Right atrium auricular region (tissue), 2 donors: ENCODE results near the gene LYPLAL1. TPM values are rescaled to one million over a fixed set of nuclear protein-coding genes. Genes with fewer than 3 reads are reported as not detected.

ENCODE experiments used
- DNase-seq: peaks from one replicate; pipeline ENCODE4 v3.0.0-alpha.2; 2019; ENCODE audit warnings: low spot score
- H3K27ac ChIP-seq, 2 donors: fragments of 200-600 bp; sonication (generic); 1 replicate in 1 of 2; 2 replicates in 1 of 2; pipeline ENCODE4 v1.5.1; 2016 to 2019
- H3K27me3 ChIP-seq, 2 donors: fragments of 200-600 bp; sonication (generic); one replicate each; pipeline versions ENCODE4 v1.5.1 to v1.6.0; 2017 to 2019
- H3K36me3 ChIP-seq: fragments of 200-600 bp; sonication (generic); one replicate; pipeline ENCODE4 v1.5.1; 2016
- H3K4me1 ChIP-seq, 2 donors: fragments of 200-600 bp; sonication (generic); one replicate each; pipeline versions ENCODE4 v1.5.1 to v1.6.0; 2017 to 2019
- H3K4me3 ChIP-seq, 2 donors: fragments of 200-600 bp; sonication (generic); 1 replicate in 1 of 2; 2 replicates in 1 of 2; pipeline ENCODE4 v1.5.1; 2017 to 2019; ENCODE audit warnings: mild to moderate bottlenecking in 1 of 2, moderate library complexity in 1 of 2
- H3K9me3 ChIP-seq, 2 donors: fragments of 200-600 bp; sonication (generic); one replicate each; pipeline ENCODE4 v1.5.1; 2019
- total RNA-seq, 2 donors: library from RNA; depleted of rRNA; stranded (reverse); fragments of >200 nt; gene quantifications; one replicate each; pipeline ENCODE4 v1.1.0, GENCODE V29; 2016
- TF ChIP-seq, protein P1 (sequence below), 2 donors: fragments of 200-600 bp; sonication (generic); IDR thresholded peaks; one replicate each; pipeline ENCODE4 v1.5.1; 2019; ENCODE audit warnings: antibody characterized with exemption in 2 of 2

The LYPLAL1 gene
- total RNA-seq, 2 donors from 2014 or later = 32.6 to 35.9 TPM

DNA sequence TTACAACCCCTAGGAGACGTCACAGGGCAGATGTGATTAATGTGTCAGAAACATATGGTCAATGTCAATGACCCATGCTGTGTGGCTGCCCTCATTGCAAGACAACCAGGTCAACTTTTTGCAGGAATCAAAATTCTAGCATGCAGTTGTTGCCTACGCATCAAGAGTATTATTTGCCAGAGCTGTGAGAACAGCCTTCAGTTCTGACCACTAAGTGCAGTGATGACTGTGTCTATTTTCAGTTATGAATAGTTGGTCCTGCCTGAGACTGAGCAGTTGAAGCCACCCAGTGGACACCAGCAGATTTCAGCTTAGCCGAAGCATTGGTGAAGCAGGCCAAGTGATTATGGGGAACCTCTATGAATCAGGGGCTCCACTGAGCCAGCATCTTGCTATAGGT, 47.3 kb downstream of the LYPLAL1 start:
- Histone ChIP-seq H3K36me3 (peaks cover 13% of the 10 kb centered on the region), H3K9me3 (no peaks in the 10 kb centered on the region), H3K27ac (no peak overlapping the region), H3K27me3 (no peaks in the 10 kb centered on the region), H3K4me1 (no peaks in the 10 kb centered on the region), H3K4me3 (no peak overlapping the region)
- DNase-seq = no peak
- TF ChIP-seq, protein P1, sequence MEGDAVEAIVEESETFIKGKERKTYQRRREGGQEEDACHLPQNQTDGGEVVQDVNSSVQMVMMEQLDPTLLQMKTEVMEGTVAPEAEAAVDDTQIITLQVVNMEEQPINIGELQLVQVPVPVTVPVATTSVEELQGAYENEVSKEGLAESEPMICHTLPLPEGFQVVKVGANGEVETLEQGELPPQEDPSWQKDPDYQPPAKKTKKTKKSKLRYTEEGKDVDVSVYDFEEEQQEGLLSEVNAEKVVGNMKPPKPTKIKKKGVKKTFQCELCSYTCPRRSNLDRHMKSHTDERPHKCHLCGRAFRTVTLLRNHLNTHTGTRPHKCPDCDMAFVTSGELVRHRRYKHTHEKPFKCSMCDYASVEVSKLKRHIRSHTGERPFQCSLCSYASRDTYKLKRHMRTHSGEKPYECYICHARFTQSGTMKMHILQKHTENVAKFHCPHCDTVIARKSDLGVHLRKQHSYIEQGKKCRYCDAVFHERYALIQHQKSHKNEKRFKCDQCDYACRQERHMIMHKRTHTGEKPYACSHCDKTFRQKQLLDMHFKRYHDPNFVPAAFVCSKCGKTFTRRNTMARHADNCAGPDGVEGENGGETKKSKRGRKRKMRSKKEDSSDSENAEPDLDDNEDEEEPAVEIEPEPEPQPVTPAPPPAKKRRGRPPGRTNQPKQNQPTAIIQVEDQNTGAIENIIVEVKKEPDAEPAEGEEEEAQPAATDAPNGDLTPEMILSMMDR (IDR thresholded peaks at IDR 0.05) = no peak

DNA sequence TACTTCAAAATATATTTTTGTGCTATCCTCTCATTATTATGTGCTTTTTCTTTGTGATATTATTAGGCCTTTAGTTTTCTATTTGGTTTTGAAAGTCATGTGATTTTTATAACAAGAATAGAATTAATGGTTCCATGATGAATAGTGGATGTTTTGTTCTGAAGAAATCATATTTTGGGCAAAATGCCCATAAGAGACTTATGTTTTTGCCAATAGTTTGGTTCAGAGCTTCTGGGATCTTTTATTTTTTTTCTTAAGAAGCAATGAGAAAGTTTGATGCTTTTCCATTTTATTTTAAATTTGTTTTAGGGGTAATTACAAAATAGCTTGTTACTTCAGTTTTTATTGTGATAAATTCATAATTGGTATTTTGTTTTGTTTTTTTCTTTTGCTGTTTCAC, 49.8 kb downstream of the LYPLAL1 start:
- DNase-seq = no peak
- H3K36me3 ChIP-seq = peaks cover 19% of the 10 kb centered on the region
- no peaks in the 10 kb centered on the region for H3K4me1 ChIP-seq
- H3K27ac ChIP-seq = no peak overlapping the region
- TF ChIP-seq, protein P1 (IDR thresholded peaks at IDR 0.05) = no peak
- H3K9me3 ChIP-seq = no peaks in the 10 kb centered on the region
- no peaks in the 10 kb centered on the region for H3K27me3 ChIP-seq
- H3K4me3 ChIP-seq = no peak overlapping the region

DNA sequence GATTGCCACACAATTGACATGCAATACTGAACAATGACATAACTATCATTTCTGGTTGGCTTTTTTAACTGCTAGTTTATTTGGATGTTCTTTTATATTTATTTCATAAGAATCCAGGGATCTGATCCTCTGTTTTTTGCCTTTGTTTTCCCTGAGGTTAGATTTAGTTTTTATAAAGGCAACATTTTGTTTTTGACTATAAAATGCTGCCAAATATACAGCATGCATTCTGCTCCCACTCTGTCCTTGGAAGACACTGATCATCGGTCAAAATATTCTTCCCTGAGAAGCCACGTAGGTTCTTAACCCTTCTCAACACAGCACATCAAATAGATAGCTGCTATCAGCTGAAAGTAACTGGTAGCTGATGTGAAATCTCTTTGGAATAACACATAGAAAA, 52.5 kb downstream of the LYPLAL1 start:
- peaks cover 7% of the 10 kb centered on the region for H3K36me3 ChIP-seq
- H3K27ac ChIP-seq = no peak overlapping the region
- no peaks in the 10 kb centered on the region for H3K4me1 ChIP-seq
- no peak overlapping the region for H3K4me3 ChIP-seq
- no peaks in the 10 kb centered on the region for H3K9me3 ChIP-seq
- H3K27me3 ChIP-seq = no peaks in the 10 kb centered on the region
- TF ChIP-seq, protein P1 (IDR thresholded peaks at IDR 0.05) = no peak
- no peak for DNase-seq

DNA sequence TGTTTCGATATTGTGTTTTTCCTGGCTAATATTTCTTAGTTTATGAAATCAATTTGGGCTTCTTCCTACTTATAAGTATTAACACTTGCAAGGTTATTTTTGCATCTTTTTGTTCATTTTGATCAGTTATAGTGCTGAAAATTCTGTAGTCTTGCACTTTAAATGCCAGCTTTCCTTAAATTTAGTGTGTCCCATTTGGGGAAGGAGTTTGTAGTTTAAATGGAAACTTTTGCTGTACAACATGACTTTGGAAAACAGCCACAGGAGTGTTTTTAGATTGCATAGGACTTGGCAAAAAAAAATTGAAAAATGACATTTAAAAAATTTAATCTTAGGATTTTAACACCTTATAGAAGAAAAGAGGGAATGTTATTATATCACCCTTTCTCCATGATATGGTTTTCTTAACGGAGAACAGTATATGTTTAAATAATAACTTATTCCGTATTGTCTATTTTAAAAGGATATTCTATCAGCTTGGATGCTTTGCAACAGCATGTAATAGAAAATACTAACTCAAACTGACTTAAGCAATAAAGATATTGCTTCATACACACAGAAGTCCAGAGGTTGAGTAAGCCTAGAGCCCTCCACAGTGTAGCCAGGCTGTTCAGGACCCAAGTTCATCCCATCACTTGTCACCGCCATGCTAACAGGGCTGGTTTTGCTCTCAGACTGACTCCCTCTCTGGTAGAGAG, 53.8 kb downstream of the LYPLAL1 start:
- TF ChIP-seq, protein P1 (IDR thresholded peaks at IDR 0.05) = no peak
- Histone ChIP-seq H3K27me3 (no peaks in the 10 kb centered on the region), H3K4me1 (no peaks in the 10 kb centered on the region), H3K36me3 (peaks cover 7% of the 10 kb centered on the region), H3K4me3 (no peak overlapping the region), H3K9me3 (no peaks in the 10 kb centered on the region), H3K27ac (no peak overlapping the region)
- no peak for DNase-seq

DNA sequence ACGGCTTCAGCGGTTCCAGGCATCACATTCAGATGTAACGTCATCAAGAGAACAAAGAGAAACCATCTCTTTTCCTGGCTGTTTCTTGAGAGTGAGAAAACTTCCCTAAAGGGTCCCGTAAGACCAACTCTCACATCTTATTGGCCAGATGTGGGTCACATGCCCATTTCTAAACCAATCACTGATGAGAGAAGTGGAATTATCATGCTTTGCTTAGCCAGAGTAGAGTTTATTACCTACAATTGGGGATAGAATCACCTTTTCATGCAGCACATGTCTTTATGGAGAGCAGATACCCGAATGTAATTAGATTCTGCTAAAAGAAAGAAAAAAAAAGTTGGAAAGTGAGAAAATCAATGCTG, 54.4 kb downstream of the LYPLAL1 start:
- H3K27ac ChIP-seq = no peak overlapping the region
- H3K4me1 ChIP-seq = no peaks in the 10 kb centered on the region
- peaks cover 7% of the 10 kb centered on the region for H3K36me3 ChIP-seq
- no peak overlapping the region for H3K4me3 ChIP-seq
- TF ChIP-seq, protein P1 (IDR thresholded peaks at IDR 0.05) = no peak
- H3K9me3 ChIP-seq = no peaks in the 10 kb centered on the region
- DNase-seq = no peak
- no peaks in the 10 kb centered on the region for H3K27me3 ChIP-seq

DNA sequence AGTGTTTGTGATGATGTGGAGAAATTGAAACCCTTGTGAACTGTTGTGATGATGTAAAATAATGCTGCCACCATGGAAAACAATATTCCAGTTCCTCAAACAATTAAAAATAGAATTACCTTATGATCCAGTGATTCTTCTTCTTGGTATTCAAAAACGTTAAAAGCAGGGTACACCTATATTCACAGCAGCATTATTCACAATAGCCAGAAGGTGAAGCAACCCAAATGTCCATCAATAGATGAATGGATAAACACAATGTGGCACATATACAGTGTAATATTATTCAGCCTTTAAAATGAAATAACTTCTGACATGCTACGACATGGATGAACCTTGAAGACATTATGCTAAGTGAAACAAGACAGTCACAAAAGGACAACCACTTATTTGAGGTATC, 59.2 kb downstream of the LYPLAL1 start:
- Histone ChIP-seq H3K9me3 (no peaks in the 10 kb centered on the region), H3K4me3 (no peak overlapping the region), H3K27ac (no peak overlapping the region), H3K27me3 (no peaks in the 10 kb centered on the region), H3K36me3 (peaks cover 5% of the 10 kb centered on the region), H3K4me1 (no peaks in the 10 kb centered on the region)
- TF ChIP-seq, protein P1 (IDR thresholded peaks at IDR 0.05) = no peak
- no peak for DNase-seq
